HG03378 (cell line): ENCODE results near the gene DCAF17.

Experiments used
- ATAC-seq: cut with Tn5 transposase; IDR thresholded peaks from one replicate; pipeline ENCODE4 v1.9.1; 2021; ENCODE audit warnings: mild to moderate bottlenecking, moderate library complexity; ENCODE audit not compliant: unreplicated experiment

Gene DCAF17

GRCh38 chr2:171434013-171434989 lies at the start of gene DCAF17:
TSS of gene DCAF17 (plus strand) at chr2:171434226. CDS start at chr2:171434578, 352 bp downstream.
- ATAC-seq, result peak; percentile 85

GRCh38 chr2:171386627-171387026 lies 47.4 kb upstream of the DCAF17 start:
- no peak for ATAC-seq

GRCh38 chr2:171387052-171387451 lies 47.0 kb upstream of the DCAF17 start:
- ATAC-seq, result no peak

GRCh38 chr2:171389325-171389724 lies 44.7 kb upstream of the DCAF17 start:
- ATAC-seq, result no peak

GRCh38 chr2:171389780-171390179 lies 44.2 kb upstream of the DCAF17 start:
- no peak for ATAC-seq

- no peak for ATAC-seq
These were observed 43.0 kb upstream of the DCAF17 start for GRCh38 chr2:171390941-171391516.

GRCh38 chr2:171391532-171391931 lies 42.5 kb upstream of the DCAF17 start:
- no peak for ATAC-seq

GRCh38 chr2:171393487-171393886 lies 40.5 kb upstream of the DCAF17 start:
- ATAC-seq, result no peak

- ATAC-seq, result no peak
These were observed 39.8 kb upstream of the DCAF17 start for GRCh38 chr2:171394164-171394740.

GRCh38 chr2:171399292-171399691 lies 34.7 kb upstream of the DCAF17 start:
- ATAC-seq, result no peak

GRCh38 chr2:171400395-171400794 lies 33.6 kb upstream of the DCAF17 start:
- ATAC-seq, result no peak

- no peak for ATAC-seq
These were observed 32.1 kb upstream of the DCAF17 start for GRCh38 chr2:171401947-171402346.

GRCh38 chr2:171402906-171403580 lies 31.0 kb upstream of the DCAF17 start:
- ATAC-seq, result no peak

- no peak for ATAC-seq
These were observed 29.8 kb upstream of the DCAF17 start for GRCh38 chr2:171404261-171404660.

- no peak for ATAC-seq
These were observed 29.3 kb upstream of the DCAF17 start for GRCh38 chr2:171404719-171405118.

- no peak for ATAC-seq
These were observed 28.5 kb upstream of the DCAF17 start for GRCh38 chr2:171405546-171405945.

- ATAC-seq, result peak; percentile 39
These were observed 28.0 kb upstream of the DCAF17 start for GRCh38 chr2:171406044-171406443.

GRCh38 chr2:171407030-171407675 lies 26.9 kb upstream of the DCAF17 start:
- peak; percentile 49 for ATAC-seq

- peak; percentile 1 for ATAC-seq
These were observed 26.4 kb upstream of the DCAF17 start for GRCh38 chr2:171407676-171408044.

- ATAC-seq, result no peak
These were observed 24.5 kb upstream of the DCAF17 start for GRCh38 chr2:171409436-171409971.
